SIG-M5 treated with dmso at 0.1 percent for 504 hours (cell line): ENCODE results near the gene LCN6.

ENCODE experiments used
- DNase-seq: peaks from one replicate; lab custom pipeline; 2025; ENCODE audit not compliant: unreplicated experiment; lab: John Stamatoyannopoulos, UW

LCN6 gene

GRCh38 chr9:136694163-136694871 is 54.0 kb downstream of the LCN6 start:
- no peak for DNase-seq
